CMK (cell line): ENCODE measurements around the gene FRMD5.
"Not testable (repeated sequence)": the region's sequence is repeated elsewhere in the genome, so short reads cannot be mapped to it uniquely, and the experiment has no call there.

Experiments used
- DNase-seq: peaks from one replicate; pipeline ENCODE4 v3.0.0-alpha.2; 2010; ENCODE audit warnings: low read depth

Gene FRMD5

DNA sequence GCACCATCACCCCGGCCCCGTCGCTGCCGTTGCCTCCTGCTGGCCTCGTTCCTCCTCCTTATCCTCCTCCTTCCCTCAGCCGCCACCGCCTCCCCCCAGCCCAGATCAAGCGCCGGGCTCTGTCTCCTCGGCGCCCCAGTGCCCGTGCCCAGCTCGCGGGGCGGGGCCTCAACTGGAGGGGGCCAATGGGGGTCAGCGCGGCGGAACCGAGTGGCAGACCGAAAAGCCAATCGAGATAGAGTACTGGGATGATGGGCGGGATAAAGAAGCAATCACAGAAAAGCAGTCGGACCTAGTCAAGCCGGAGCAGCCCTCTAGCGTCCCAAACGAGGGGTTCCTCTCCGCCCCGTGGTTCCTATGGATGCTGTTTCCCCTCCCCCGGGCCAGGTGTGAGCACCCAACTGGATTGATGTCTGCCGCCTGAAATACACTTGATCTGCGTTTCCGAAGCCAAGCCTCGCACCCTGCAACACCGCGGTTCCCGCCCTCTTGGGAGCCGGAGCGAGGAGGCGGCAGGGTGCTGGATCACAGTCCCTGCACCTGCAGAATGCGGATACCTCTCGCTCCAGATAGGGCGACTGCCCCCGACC is at the start of gene FRMD5:
Gene FRMD5, minus strand, starts transcription at position 121 of the 590 bp plus-strand sequence.
- no peak for DNase-seq

DNA sequence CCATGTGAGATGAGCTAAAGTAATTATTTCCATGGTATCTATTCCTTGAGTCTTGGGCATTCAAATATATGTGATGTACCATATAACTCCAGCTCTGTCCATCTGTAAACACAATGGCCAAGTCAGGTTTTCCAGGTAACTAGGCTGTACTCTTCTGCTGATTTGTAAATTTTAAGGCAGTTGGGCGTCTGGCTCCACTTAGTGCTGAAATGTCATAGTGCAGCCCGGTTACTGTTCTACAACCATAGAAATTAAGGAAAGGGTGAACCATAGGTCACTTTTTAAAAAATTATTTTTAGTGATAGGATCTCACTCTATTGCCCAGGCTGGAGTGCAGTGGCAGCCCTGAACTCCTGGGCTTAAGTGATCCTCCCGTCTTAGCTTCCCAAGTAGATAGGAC is 48.8 kb upstream of the FRMD5 start:
- DNase-seq = no peak

DNA sequence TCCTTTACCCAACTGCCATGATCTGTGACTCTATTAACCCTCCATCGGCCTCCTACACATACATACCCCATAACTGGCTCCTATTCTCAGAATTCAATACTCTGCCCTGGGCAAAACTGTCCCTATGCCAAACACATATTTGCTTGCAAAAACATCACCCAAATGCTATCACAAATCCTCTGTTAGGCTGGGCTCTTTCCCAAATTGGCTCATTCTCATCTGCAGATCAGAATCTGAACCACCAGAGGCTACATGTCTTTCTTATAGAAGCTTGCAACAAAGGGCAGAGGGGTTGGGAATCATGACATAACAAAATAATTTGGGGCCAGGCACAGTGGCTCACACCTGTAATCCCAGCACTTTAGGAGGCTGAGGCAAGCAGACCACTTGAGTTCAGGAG is 48.1 kb upstream of the FRMD5 start:
- no peak for DNase-seq

DNA sequence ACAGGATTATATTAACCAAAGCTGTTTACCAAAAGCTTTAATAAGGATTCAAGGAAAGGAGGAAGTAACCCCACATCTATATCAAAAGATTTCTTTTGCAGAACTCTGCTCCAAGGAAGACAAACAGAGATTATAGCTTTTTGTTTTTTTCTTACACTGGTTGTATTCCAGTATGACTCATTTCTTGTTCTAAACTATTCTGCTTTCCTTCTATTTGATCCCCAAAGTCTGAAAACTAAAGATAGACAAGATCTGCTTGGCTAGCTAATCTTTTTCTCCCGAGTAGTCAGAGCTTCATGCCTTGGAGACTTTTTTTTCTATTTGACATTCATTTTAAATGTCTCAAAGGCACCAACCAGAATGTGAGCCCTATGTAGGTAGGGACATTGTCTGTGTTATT is 36.8 kb upstream of the FRMD5 start:
- no peak for DNase-seq

DNA sequence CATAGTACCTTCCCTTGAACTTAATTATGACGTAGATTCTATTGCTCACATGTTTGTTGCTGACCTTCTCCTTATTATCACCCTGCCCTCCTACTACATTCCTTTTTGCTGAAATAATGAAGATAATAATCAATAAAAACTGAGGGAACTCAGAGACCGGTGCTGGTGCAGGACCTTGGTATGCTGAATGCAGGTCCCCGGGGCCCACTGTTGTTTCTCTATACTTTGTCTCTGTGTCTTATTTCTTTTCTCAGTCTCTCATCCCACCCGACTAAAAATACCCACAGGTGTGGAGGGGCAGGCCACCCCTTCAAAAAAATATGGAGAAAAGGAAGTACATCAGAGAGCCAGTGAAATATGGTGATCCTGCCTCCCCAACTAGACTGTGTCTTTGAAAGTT is 34.2 kb upstream of the FRMD5 start:
- DNase-seq = not testable (repeated sequence)

DNA sequence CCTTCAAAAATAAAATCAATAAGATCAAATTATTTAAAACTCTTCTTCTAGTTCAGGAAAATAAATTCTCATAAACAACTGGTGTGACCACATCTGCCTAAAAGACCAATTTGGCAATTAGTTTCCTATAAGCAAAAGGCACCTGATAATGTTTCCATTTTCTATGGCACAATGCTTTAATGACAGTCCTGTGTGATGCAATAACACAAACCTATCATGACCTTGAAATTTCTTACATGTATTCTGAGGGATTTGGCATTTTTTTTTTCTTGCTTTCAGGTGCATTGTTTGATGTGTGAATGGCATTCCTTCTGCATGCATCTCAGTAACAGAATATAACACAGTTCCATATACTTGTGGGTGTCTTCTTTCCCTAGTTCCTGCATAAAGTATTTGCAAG is 32.5 kb upstream of the FRMD5 start:
- DNase-seq = no peak

DNA sequence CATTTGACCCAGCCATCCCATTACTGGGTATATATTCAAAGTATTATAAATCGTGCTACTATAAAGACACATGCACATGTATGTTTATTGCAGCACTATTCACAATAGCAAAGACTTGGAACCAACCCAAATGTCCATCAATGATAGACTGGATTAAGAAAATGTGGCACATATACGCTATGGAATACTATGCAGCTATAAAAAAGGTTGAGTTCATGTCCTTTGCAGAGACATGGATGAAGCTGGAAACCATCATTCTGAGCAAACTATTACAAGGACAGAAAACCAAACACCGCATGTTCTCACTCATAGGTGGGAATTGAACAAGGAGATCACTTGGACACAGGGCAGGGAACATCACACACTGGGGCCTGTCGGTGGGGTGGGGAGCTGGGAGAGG is 31.9 kb upstream of the FRMD5 start:
- DNase-seq = not testable (repeated sequence)

DNA sequence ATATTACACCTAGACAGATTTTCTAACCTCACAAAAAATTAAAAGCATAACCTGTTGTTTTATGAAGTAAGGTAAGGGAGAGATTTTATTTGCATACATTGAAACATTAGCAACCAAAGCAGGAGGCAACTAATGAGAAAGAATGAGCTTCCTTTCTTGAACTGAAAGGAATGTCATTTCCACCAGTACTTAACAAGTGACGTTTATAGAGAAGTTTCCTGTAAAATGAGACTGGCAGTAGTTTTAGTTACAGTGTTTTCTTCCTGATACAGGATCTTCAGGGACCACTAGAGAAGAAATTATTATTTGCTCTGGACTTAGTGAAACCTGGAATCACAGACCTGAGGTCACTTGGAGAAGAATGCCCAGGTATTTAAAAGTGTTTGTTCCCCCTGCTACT is 27.4 kb upstream of the FRMD5 start:
- DNase-seq = no peak

DNA sequence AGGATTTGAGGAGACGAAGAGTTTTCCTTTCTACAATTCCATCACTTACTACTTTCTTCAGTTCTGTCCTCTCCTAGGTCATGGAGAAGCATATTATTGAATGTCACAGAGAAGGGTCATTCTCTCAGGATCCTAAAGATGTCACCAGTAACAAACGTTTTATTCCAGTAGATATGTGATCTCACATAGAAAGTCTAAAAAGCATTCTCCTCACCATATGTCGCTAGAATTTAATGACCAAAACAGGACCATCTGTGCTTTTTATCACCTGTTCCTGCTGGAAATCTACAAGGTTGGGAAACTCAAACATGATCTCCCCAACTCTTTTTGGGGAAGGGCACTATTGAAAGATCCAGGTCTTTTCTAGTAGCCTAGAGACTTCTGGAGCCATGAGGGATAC is 24.0 kb upstream of the FRMD5 start:
- no peak for DNase-seq

DNA sequence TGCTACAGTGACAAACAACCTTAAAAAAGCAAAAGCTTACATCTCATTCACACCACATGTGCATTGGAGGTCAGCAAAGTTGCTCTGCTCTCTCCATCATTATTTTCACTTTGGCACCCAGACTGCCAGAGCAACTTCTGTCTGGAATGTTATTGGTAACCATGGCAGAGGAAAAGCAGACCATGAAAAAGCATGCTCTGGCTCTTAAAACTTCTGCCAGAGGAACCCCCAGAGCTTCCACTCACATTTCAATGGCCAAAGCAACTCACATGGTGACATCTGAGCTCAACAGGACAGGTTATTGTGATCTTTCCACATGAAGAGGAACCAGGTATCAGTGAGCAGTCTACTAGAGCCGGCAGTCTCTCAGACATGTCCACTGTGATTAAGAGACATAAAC is 21.9 kb upstream of the FRMD5 start:
- DNase-seq = no peak

DNA sequence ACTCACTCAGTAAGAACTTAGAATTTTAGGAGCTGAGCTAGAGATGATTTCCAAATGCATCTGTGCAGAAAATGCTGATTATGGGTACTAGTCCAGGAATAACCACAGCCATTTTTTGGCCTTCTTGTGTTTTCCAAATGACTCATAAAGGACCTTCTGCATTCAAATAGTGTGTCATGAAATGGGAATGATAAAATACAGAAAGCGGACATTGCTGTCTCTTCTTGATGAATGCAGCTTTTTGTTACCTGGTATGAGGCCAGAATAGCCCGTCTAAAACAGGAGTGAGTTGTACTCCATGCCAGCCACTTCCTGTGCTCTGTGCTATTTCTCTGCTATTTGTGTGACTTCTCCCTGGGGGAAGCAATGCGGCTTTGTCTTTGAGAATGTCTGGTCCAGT is 20.5 kb upstream of the FRMD5 start:
- no peak for DNase-seq

DNA sequence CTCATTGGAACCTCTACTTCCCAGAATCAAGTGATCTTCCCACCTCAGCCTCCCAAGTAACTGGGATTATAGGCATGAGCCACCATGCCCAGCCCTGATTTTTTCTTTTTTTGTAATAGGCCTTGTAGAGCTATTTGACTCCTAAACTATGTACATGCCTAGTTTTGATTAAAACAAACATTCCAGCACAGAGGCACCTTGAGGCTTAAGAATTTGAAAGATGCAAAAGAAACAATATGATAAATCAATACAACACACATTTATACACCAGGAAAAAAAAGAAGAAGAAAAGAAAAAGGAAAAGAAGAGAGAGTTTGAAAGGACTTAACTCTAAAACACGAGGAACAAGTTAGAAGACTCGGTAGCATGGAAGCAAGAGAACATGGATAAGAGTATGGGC is 13.9 kb upstream of the FRMD5 start:
- no peak for DNase-seq

DNA sequence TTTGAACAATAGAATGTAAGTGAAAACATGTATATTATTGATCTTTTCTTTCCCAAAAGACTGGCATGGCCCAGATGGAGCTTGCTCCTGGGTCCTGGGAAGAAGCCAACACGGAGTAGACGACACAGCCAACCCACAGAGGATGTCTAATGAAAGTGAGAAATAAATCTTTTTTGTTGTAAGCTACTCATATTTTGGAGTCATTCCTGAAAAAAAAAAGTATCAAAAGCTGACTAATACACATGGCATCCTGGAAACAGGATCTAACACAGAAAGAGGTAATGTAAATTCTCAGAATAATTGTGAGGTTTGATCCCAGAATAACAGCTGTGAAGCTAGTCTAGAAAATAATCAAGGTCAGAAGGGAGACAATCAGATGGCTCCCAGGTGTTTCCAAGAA is 12.6 kb upstream of the FRMD5 start:
- no peak for DNase-seq

DNA sequence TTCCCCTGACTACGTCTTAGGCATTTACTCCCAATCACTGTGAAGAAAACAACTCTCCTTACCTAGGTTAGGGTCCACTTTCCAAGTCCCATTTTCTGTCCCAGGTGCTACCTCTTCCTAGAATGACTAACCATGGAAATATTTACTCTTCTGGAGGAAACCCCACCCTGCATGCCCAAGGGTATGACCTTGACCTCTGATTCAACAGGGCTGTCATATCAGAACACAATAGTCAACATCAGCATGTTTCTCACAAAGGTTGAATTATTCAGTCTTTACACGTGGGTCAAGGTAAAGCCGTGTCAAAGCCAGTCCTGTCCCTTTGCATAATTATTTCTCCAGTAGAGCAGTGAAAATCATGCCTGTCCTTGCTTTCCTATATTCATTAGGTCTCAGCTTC is 4.3 kb upstream of the FRMD5 start:
- DNase-seq = no peak

DNA sequence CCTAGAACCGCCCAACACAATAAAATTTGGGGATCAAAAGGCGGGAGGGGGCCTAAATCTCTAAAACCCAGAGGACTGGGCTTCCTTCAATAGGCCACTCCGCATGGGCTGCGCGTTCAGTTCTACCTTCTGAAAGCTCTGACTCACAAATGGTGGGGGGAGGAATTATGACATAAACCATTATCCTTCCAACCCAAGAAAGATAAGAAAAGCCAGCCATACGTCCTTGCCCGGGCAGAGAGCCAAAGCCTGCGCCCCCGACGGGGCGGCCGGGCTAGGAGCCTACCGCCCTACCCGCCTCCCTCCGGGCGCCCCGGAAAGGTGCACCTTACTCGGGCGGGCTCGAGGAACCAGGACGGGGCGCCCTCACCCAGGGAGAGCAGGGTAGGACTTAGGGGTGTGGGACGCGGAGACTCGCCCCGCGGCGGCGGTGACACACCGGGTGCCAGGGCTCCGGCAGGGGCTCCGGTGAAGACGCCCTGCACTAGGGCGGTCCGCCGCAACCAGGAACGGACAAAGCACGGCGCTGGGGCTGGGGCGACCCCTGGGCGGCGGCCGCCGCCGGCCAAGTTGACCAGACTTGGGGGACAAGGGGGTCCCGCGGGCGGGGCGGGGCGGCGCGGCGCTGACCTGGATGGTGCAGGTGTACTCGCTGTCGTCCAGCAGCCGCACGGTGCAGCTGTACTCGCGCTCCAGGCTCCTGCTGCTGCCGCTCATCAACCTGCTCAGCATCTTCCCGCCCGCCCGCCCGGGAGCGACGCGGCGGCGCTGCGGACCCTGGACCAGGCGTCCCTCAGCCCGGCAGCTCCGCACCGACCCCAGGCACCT is 534 bp downstream of the FRMD5 start:
- no peak for DNase-seq

DNA sequence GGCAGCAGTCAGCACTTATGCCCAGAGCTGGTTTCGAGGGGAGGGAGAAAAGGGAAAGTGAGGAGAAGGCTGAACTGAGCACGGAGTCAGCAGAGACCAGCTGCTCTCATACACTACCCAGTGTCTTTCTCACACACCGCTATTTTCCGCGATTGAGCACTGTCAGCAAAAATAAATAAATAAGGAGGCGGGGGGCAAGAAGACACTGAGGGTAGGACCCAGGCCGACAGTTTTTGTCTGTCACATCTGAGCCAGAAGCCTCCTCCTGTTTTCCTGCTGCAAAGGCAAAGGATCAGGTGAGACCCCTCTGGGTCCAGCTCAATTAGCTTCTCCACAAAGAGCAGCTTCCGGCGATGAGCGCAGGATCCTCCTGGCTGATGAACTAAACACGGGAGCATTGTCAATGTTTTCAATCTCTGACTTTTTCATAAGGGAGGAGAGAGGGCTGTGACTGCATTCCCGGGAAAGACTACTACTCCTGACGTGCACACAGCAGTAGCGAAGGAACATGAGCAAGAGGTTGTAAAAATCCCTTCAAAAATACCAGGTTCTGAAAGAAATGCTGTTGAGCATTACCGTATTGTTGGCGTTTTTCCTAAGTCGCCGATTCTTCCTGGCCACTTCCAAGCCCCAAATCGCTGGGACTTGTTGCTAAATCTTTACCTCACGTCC is 1.3 kb downstream of the FRMD5 start:
- DNase-seq = no peak

DNA sequence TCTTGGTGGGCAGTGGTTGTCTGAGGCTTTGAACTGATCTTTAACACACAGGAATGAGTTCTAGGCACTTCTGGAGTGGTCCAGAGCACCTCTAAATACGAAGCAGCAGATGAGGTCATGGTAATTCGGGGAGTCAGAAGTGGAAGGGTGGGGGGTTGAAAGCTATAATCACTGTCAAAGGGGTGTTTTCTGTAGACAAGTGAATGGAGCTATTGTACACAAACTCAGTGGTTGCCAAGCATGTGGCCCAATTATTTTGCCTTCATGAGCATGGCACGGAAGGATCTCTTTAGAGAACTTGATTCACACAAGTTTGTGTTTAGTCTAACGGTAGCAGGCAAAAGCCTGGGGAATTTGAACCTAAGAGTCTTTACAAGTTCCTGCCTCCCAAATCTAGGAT is 6.3 kb downstream of the FRMD5 start:
- no peak for DNase-seq

DNA sequence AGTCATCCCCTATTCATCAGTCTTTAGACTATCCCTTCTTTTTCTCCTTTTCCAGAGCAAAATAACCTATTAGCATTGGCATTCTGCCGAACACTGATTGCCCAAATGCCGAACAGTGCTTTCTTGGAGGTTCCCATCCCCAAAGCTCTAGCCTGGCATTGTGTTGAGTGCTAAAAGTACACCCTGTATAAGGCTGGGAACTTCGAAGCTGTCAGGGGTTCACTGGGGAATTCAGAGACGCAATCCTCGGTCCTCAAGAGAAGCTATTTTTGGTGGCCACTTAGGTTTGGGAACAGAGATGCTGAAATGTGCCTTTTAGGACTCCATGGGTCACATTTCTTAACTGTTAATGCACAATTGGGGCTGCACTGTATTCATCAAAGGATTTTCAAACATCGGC is 8.4 kb downstream of the FRMD5 start:
- no peak for DNase-seq

DNA sequence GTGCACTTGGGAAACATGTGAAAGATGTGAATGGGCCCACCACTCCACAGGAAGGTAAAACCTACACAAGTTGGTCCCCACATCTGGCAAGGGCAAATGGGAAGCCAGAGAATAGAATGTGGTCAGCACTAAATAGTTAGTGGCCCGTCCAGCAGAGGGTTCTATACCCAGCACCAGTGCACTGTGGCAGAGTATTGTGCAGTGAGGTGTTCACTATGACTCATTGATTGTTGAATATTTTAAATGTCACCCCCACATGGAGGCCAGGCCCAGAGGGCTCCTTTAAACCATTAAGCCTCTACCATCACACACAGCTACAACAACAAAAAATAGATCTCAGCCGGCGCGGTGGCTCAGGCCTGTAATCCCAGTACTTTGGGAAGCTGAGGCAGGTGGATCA is 11.7 kb downstream of the FRMD5 start:
- DNase-seq = no peak

DNA sequence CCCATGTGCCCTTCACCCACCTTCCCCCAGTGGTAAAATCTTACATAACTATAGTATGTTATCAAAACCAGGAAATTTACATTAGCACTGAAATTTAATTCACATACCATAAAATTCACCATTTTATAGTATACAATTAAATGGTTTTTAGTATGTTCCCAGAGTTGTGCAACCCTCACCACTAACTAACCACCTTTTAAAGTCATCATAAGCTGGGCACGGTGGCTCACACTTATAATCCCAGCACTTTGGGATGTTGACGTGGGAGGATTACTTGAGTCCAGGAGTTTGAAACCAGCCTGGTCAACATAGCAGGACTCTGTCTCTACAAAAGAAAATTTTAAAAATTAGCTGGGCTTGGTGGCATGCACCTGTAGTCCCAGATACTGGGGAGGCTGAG is 13.7 kb downstream of the FRMD5 start:
- DNase-seq = no peak

DNA sequence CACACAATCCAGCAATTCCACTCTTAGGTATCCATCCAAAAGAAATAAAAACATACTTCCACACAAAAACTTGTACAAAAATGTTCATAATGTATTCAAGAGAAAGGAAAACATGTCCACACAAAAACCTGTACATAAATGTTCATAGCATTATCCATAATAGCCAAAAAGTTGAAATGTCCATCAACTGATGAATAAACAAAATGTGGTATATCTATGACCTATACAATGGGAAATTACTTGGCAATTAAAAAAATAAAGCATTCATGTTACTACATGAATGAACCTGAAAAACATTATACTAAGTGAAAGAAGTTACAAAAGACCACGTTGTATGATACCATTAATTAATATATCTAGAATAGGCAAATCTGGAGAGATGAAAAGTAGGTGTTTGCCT is 17.9 kb downstream of the FRMD5 start:
- no peak for DNase-seq

DNA sequence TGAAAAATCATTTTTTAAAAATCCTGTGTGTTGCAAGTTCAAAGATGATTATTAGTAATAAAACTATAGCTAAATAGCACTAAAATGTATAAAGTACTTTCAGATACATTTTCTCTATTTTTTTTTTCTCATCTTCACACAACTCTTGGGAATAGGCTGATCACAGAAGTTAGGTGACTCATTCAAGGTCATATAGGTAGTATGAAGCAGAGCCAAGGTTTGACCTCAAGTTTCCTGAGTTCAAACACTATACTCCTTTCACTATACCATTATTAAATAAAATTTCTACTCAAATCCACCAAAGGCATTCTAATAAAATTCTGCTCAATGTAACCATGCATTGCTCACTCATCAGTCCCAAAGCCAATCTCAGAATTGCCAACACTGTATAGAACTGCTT is 21.3 kb downstream of the FRMD5 start:
- DNase-seq = no peak

DNA sequence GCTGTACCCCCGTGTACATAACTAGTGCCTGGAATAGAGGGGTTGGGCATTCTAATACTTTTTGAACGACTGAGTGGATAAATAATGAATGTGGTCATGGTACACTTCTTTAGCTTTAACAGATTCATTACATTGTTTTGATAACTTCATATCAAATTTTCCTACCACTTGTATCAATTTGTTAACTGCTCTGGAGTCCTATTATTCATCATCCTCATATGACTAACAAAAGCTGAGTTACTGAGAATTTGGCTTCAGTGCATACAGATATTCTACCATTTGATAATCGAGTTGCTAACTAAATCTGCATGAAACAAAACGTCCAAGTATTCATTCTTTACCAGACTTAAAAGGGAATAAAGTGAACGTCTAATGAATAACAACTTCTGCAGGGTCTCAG is 31.7 kb downstream of the FRMD5 start:
- DNase-seq = no peak

DNA sequence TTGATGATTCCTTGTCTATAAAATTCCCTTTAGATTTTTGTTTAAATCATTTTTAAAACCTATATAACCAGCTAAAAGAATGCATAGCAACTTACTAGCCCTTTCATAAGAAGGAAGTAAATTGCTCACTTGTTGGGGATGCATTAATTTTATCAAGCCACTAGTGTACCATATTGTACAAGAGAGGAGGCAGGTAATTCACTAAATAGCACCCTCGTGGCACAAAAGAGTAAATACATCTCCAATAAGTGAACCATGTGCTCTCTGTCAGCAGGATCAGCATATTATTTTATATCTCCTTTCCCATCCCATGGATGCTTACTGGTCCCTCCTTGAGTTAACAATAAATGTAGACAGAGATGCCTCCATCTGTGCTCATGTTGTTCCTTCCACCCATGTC is 34.3 kb downstream of the FRMD5 start:
- DNase-seq = no peak
